GM12874 (cell line): ENCODE data around the gene BBS1.

ENCODE experiments used
- TF ChIP-seq, protein P1 (sequence below): IDR thresholded peaks from 2 replicates; pipeline ENCODE4 v1.5.1; 2011; ENCODE audit warnings: low read depth, mild to moderate bottlenecking, control low read depth, low read length, moderate library complexity; ENCODE audit not compliant: insufficient read depth

The BBS1 gene

DNA sequence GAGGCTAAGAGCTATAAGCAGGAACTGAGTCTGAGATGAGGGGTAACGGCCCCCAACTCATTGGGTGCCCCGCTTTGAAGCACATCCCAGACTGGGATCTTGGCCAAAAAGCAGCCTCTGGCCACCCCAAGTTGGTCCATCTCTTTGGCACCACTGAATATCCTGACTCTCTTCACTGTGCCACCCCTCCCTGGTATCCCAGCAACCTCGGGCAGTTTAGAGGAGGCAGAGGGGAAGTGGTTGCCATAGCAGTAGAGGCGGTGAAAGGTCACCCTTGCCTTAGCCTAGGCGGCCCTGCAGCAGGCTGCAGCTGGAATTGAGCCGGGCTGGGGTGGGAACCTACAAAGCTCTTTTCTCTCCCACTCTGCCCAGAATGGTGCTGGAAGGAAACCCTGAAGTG lies 42.7 kb upstream of the BBS1 start:
- TF ChIP-seq, protein P1, sequence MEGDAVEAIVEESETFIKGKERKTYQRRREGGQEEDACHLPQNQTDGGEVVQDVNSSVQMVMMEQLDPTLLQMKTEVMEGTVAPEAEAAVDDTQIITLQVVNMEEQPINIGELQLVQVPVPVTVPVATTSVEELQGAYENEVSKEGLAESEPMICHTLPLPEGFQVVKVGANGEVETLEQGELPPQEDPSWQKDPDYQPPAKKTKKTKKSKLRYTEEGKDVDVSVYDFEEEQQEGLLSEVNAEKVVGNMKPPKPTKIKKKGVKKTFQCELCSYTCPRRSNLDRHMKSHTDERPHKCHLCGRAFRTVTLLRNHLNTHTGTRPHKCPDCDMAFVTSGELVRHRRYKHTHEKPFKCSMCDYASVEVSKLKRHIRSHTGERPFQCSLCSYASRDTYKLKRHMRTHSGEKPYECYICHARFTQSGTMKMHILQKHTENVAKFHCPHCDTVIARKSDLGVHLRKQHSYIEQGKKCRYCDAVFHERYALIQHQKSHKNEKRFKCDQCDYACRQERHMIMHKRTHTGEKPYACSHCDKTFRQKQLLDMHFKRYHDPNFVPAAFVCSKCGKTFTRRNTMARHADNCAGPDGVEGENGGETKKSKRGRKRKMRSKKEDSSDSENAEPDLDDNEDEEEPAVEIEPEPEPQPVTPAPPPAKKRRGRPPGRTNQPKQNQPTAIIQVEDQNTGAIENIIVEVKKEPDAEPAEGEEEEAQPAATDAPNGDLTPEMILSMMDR, result no peak

DNA sequence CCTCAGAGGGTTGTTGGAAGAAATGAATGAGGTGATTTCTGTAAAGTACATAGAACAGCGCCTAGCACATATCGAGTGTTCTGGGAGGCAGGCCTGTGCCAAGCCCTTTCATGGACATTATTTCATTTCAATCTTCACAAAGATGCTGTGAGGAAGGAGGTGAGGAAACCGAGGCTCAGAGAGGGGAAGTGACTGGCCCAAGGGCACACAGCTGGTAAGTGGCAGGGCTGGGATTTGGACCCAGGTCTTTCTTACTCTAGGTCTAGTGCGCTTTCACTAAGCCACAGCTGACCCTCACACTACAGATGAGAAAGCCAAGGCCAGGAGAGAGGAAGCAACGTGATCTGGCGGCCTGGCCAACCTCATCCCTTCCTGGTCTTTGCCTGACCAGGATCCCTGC lies 41.7 kb upstream of the BBS1 start:
- TF ChIP-seq, protein P1, result no peak

DNA sequence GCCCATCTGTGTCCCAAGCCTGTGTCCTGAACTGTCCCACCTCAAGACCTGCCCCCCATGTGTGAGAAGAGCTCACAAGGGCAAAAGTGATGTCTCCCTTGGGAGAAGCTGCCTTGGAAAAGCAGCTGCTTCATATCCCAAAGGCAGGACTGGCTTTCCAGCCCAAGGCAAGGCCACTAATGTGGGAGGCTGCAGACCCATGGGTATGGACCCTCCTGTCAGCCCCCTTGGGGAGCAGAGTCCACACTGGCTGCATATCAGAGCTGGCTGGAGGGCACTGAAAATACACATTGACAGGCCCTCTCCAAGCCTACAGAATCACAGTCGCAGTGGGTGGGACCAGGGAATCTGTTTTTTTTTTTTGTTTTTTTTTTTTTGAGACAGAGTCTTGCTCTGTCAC lies 41.0 kb upstream of the BBS1 start:
- TF ChIP-seq, protein P1, result no peak

DNA sequence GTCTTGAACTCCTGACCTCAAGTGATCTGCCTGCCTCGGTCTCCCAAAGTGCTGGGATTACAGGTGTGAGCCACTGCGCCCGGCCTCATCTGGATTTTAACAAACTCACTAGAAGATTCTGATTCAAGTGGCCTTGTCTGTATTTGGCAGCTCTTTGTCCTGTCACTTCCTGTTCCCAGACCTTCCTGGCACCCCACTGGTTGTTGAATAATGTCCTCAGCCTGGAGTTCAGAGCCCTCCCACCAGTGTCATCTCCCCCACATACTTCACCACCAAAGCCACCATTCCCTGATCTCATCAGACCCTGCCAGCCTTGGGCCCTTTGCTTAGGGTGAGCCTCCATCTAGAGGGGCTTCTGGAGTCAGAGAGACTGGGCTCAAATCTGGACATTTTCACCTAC lies 40.4 kb upstream of the BBS1 start:
- TF ChIP-seq, protein P1, result no peak

DNA sequence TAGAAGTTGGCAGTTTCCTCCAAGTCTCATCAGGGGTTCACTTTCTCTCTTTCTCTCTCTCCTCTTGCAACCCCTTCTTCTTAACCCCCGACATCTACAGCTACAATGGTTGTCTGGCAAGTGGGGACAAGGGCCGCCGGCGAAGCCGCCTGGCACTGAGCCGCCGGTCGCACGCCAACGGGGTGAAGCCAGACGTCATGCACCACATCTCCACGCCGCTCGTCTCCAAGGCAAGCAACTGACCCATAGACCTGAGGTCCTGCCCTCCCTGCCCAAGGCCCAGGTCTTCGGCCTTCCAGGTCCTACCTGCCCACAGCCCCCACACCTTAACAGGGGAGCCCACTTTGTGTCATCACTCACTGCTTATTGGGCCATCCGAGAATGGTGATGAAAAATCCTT lies 39.3 kb upstream of the BBS1 start:
- TF ChIP-seq, protein P1, result no peak

DNA sequence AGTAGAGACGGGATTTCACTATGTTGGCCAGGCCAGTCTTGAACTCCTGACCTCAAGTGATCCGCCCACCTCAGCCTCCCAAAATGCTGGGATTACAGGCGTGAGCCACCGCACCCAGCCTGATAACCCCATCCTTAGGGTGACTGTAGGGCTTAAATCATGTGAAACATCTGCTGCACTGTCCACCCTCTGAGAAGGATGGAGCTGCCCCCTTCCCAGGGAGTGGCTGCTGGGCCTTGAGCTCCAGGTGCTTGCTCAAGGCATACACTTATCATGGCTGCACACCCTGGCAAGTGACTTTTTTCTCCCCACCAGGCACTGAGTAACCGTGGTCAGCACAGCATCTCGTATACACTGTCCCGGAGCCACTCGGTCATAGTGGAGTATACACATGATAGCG lies 38.4 kb upstream of the BBS1 start:
- TF ChIP-seq, protein P1, result no peak

DNA sequence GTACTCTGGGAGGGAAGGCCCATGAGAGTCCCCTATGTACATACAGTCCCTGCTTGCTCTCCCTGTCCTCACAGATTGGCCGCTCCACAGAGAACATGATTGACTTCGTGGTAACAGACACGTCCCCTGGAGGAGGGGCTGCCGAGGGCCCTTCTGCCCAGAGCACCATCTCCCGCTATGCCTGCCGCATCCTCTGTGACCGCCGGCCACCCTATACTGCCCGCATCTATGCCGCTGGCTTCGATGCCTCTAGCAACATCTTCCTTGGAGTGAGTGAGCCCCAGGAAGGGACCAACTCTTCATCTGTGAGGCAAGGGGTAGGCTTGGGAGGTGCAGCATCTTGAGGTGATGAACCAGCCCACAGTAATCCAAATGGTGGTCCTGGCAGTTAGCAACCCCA lies 37.3 kb upstream of the BBS1 start:
- TF ChIP-seq, protein P1, result no peak
